CD4-positive, alpha-beta T cell (primary cell): Measurements from ENCODE around the gene GPC1. TPM values are rescaled to one million over a fixed set of nuclear protein-coding genes. Genes with fewer than 3 reads are reported as not detected.
"Not testable (repeated sequence)": the region's sequence is repeated elsewhere in the genome, so short reads cannot be mapped to it uniquely, and the experiment has no call there.

Experiments
- ATAC-seq: fragments of 200-7000 bp; cut with Tn5 transposase; one replicate; pipeline ENCODE4 v1.10.0; 2022; ENCODE audit warnings: mild to moderate bottlenecking; ENCODE audit not compliant: poor library complexity
- CTCF ChIA-PET: fragments of 350-600 bp; sonication (Branson Sonifier 250); formaldehyde crosslinking; loops from one replicate; lab custom pipeline; 2021; ENCODE audit warnings: antibody characterized with exemption, inconsistent platforms; lab: Charles Lee
- POLR2A ChIA-PET: fragments of 350-600 bp; sonication (Branson Sonifier 250); formaldehyde crosslinking; loops from one replicate; lab custom pipeline; 2021; ENCODE audit warnings: antibody characterized with exemption, inconsistent platforms; lab: Charles Lee
- DNase-seq, 14 experiments: peaks; one replicate each; pipeline ENCODE4 v3.0.0-alpha.2; 2013 to 2020; ENCODE audit warnings: mixed read lengths in 2 of 14
- H3K27ac ChIP-seq, 2 donors: one replicate each; pipeline versions ENCODE4 v1.5.1 to v1.7.0; 2013; ENCODE audit warnings: low read length in 2 of 2, low read depth in 1 of 2, mild to moderate bottlenecking in 1 of 2
- H3K27me3 ChIP-seq, 2 experiments: 1 replicate in 1 of 2; 2 replicates in 1 of 2; pipeline versions ENCODE4 v1.6.1 to v1.7.0; 2013; ENCODE audit warnings: low read length in 2 of 2, control low read depth in 1 of 2, mild to moderate bottlenecking in 1 of 2, moderate library complexity in 1 of 2; ENCODE audit not compliant: insufficient read depth in 2 of 2, control insufficient read depth in 1 of 2
- H3K36me3 ChIP-seq: one replicate; pipeline ENCODE4 v1.6.1; 2013; ENCODE audit warnings: low read length, control low read depth; ENCODE audit not compliant: insufficient read depth
- H3K4me1 ChIP-seq: one replicate; pipeline ENCODE4 v1.6.1; 2013; ENCODE audit warnings: low read length, control low read depth; ENCODE audit not compliant: insufficient read depth
- H3K4me3 ChIP-seq: one replicate; pipeline ENCODE4 v1.5.1; 2013; ENCODE audit warnings: mild to moderate bottlenecking, low read length, moderate library complexity
- H3K9me3 ChIP-seq, 2 experiments: 1 replicate in 1 of 2; 2 replicates in 1 of 2; pipeline versions ENCODE4 v1.6.1 to v1.7.0; 2013; ENCODE audit warnings: low read length in 2 of 2, mild to moderate bottlenecking in 2 of 2, control low read depth in 1 of 2, moderate library complexity in 1 of 2; ENCODE audit not compliant: control insufficient read depth in 1 of 2, insufficient read depth in 1 of 2
- H3K27ac Mint-ChIP-seq: one replicate; pipeline ENCODE4 v1.8.0; 2020; ENCODE audit warnings: mixed read lengths
- H3K27me3 Mint-ChIP-seq: one replicate; pipeline ENCODE4 v1.8.0; 2021; ENCODE audit warnings: mixed read lengths
- H3K36me3 Mint-ChIP-seq: one replicate; pipeline ENCODE4 v1.8.0; 2021; ENCODE audit warnings: low read depth, mixed read lengths
- H3K4me1 Mint-ChIP-seq: one replicate; pipeline ENCODE4 v1.8.0; 2021; ENCODE audit warnings: low read depth, mixed read lengths
- H3K4me3 Mint-ChIP-seq: one replicate; pipeline ENCODE4 v1.8.0; 2020; ENCODE audit warnings: mild to moderate bottlenecking, mixed read lengths
- H3K9me3 Mint-ChIP-seq: one replicate; pipeline ENCODE4 v1.8.0; 2020; ENCODE audit warnings: mixed read lengths
- intact Hi-C, 2 experiments: fragments of 100-400 bp; cut with DNase I in 1 of 2; cut with micrococcal nuclease in 1 of 2; formaldehyde crosslinking; loops; one replicate each; pipeline versions ENCODE4 v1.15.1 to v1.9.0; 2023 to 2025; cut with DNase I, micrococcal nuclease
- total RNA-seq, 174 experiments: library from RNA in 2 of 174; stranded (reverse) in 2 of 174; gene quantifications; one replicate each; pipeline ENCODE4 v1.2.3 and lab custom pipeline; 2021 to 2026
- TF ChIP-seq, protein P1 (sequence below): fragments of 200-600 bp; IDR thresholded peaks from one replicate; pipeline ENCODE4 v1.8.0; 2022; ENCODE audit warnings: antibody characterized with exemption, mild to moderate bottlenecking

Gene GPC1
- total RNA-seq, 2 experiments from 2014 or later = 0.58 to 0.98 TPM

DNA sequence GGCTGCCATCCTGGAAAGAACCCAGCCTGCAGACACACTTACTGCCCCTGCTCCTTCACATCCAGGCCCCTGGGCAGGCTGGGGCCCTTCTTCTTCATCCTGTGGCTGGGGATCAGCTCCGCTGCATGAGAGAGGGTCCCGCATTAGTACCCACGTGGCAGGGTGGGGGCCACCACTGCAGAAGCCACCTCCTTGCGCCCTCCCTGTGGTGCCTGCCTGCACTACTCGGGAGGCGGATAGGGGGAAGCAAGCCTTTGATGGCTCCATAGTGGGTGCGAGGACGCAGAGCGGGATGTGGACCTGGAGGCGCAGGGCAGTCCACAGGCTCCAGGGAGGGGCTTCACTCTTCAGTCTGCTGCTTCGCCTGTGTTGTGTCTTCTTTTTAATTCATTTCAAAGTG lies 46.7 kb downstream of the GPC1 start:
- no peaks in the 10 kb centered on the region for H3K27me3 Mint-ChIP-seq
- H3K4me3 ChIP-seq = no peak overlapping the region
- peaks cover 2 to 4% of the 10 kb centered on the region in 2 experiments for H3K9me3 ChIP-seq
- ATAC-seq = no peak
- peaks cover 38% of the 10 kb centered on the region for H3K36me3 Mint-ChIP-seq
- no peaks in the 10 kb centered on the region for H3K27me3 ChIP-seq
- intact Hi-C loops = no loop called here
- H3K4me1 Mint-ChIP-seq = no peaks in the 10 kb centered on the region
- POLR2A ChIA-PET = no interaction called here
- no peaks in the 10 kb centered on the region for H3K36me3 ChIP-seq
- DNase-seq = peak in 1 of 14 experiments; percentile 3
- H3K9me3 Mint-ChIP-seq = peaks cover 5% of the 10 kb centered on the region
- H3K27ac ChIP-seq = no peak overlapping the region
- no peak overlapping the region for H3K27ac Mint-ChIP-seq
- no peaks in the 10 kb centered on the region for H3K4me1 ChIP-seq
- no peak overlapping the region for H3K4me3 Mint-ChIP-seq
- CTCF ChIA-PET = no interaction called here
- TF ChIP-seq, protein P1, sequence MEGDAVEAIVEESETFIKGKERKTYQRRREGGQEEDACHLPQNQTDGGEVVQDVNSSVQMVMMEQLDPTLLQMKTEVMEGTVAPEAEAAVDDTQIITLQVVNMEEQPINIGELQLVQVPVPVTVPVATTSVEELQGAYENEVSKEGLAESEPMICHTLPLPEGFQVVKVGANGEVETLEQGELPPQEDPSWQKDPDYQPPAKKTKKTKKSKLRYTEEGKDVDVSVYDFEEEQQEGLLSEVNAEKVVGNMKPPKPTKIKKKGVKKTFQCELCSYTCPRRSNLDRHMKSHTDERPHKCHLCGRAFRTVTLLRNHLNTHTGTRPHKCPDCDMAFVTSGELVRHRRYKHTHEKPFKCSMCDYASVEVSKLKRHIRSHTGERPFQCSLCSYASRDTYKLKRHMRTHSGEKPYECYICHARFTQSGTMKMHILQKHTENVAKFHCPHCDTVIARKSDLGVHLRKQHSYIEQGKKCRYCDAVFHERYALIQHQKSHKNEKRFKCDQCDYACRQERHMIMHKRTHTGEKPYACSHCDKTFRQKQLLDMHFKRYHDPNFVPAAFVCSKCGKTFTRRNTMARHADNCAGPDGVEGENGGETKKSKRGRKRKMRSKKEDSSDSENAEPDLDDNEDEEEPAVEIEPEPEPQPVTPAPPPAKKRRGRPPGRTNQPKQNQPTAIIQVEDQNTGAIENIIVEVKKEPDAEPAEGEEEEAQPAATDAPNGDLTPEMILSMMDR = no peak

DNA sequence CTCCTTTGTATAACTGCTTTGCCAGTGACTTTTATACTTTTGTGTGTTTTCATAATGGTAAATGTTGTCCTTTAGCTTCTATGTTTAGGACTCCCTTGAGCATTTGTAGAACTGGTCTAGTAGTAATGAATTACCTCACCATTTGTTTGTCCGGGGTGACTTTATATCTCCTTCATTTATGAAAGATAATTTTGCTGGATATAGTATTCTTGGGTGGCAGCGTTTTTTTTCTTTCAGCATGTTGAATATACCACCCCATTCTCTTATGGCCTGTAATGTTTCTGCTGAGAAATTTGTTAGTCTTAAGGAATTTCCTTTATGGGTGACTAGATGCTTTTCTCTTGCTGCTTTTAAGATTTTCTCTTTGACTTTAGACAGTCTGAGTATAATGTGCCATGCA lies 56.0 kb downstream of the GPC1 start:
- intact Hi-C loops = no loop called here
- H3K4me3 ChIP-seq = no peak overlapping the region
- POLR2A ChIA-PET = no interaction called here
- Mint-ChIP-seq H3K4me1 (no peaks in the 10 kb centered on the region), H3K27ac (no peak overlapping the region), H3K27me3 (no peaks in the 10 kb centered on the region), H3K9me3 (peaks cover 25% of the 10 kb centered on the region), H3K4me3 (no peak overlapping the region), H3K36me3 (peaks cover 78% of the 10 kb centered on the region)
- peaks cover 24 to 43% of the 10 kb centered on the region in 2 experiments for H3K9me3 ChIP-seq
- CTCF ChIA-PET = no interaction called here
- no peak for ATAC-seq
- no peak overlapping the region for H3K27ac ChIP-seq
- TF ChIP-seq, protein P1 = no peak
- no peaks in the 10 kb centered on the region for H3K36me3 ChIP-seq
- H3K4me1 ChIP-seq = no peaks in the 10 kb centered on the region
- no peak for DNase-seq
- no peaks in the 10 kb centered on the region for H3K27me3 ChIP-seq

DNA sequence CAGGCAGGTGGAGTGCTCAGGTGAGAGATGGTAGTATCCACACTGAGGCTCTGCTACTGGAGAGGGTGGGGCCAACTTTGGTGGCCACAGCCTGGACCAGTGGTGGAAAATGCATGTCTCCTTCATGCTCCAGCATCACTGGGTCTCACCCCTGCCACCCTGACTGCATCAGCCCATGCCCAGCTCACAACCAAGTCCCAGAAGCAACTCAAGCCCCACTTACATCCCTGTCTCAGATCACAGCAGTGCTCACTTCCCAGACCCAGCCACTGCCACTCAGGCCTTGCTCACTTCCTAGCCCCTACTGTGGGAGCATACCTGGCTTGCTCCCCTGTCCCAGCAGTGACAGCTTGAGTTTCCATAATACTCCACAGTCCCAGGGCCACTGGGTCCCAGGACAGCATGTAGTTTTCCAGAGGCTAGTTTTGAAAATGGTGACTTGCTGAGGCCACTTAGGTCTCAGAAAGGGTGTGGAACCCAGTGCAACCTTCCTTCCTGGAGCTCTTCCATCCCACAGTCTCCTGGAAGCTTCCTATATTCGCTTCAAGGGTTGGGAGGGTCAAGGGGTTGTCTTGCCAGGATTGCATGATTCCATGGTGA lies 58.8 kb downstream of the GPC1 start:
- Mint-ChIP-seq H3K4me1 (no peaks in the 10 kb centered on the region), H3K36me3 (peaks cover 76% of the 10 kb centered on the region), H3K9me3 (peaks cover 17% of the 10 kb centered on the region), H3K27ac (no peak overlapping the region), H3K4me3 (no peak overlapping the region), H3K27me3 (no peaks in the 10 kb centered on the region)
- ATAC-seq = no peak
- TF ChIP-seq, protein P1 = no peak
- POLR2A ChIA-PET = no interaction called here
- Histone ChIP-seq H3K27me3 (no peaks in the 10 kb centered on the region), H3K9me3 (peaks cover 21% of the 10 kb centered on the region in 2 experiments), H3K36me3 (peaks cover 17% of the 10 kb centered on the region), H3K4me3 (no peak overlapping the region), H3K27ac (no peak overlapping the region), H3K4me1 (no peaks in the 10 kb centered on the region)
- intact Hi-C loops = no loop called here
- no peak for DNase-seq
- CTCF ChIA-PET = no interaction called here

DNA sequence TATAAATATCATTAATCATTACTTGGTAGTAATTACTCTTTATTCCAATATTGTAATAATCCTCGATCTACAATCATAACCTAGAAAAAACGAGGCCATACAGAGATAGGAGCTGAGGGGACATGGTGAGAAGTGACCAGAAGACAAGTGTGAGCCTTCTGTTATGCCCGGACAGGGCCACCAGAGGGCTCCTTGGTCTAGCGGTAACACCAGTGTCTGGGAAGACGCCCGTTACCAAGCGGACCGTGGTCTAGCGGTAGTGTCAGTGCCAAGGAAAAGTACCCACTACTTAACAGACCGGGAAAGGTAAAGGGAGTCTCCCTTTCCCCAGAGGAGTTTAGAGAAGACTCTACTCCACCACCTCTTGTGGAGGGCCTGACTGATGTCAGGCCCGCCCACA lies 59.5 kb downstream of the GPC1 start:
- H3K27ac ChIP-seq, H3K4me1 Mint-ChIP-seq, H3K27ac Mint-ChIP-seq, H3K27me3 ChIP-seq, POLR2A ChIA-PET, ATAC-seq, CTCF ChIA-PET, intact Hi-C loops, H3K4me3 ChIP-seq, H3K4me3 Mint-ChIP-seq, H3K4me1 ChIP-seq, H3K27me3 Mint-ChIP-seq: not testable (repeated sequence)
- Histone ChIP-seq H3K9me3 (peaks cover 15 to 21% of the 10 kb centered on the region in 2 experiments), H3K36me3 (peaks cover 20% of the 10 kb centered on the region)
- peak in 1 of 14 experiments; percentile 1 for DNase-seq
- Mint-ChIP-seq H3K36me3 (peaks cover 71% of the 10 kb centered on the region), H3K9me3 (peaks cover 14% of the 10 kb centered on the region)

DNA sequence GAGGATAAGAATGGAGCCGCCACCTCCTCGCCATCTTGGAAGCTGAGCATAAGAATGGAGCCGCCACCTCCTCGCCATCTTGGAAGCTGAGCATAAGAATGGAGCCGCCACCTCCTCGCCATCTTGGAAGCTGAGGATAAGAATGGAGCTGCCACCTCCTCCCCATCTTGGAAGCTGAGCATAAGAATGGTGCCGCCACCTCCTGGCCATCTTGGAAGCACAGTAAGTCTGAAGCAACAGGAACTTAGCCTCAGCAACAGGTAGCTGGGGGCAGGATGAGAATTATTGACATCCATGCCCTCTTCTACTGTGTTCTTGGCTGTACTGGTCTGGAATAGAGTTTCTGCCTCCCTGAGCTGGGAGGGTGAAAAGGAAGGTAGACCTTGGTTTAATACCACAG lies 61.6 kb downstream of the GPC1 start:
- DNase-seq, H3K4me3 ChIP-seq, H3K9me3 Mint-ChIP-seq, H3K4me1 ChIP-seq, H3K27ac Mint-ChIP-seq, H3K27me3 Mint-ChIP-seq, H3K27me3 ChIP-seq, ATAC-seq, intact Hi-C loops, H3K4me3 Mint-ChIP-seq, H3K27ac ChIP-seq, H3K4me1 Mint-ChIP-seq, CTCF ChIA-PET: not testable (repeated sequence)
- peaks cover 29% of the 10 kb centered on the region for H3K36me3 ChIP-seq
- peaks cover 65% of the 10 kb centered on the region for H3K36me3 Mint-ChIP-seq
- POLR2A ChIA-PET = interaction anchor here (0.7 kb wide), 1 partner anchor 469 kb away, joined by 3 read pairs; no protein-coding TSS in a partner anchor
- peaks cover 2 to 18% of the 10 kb centered on the region in 2 experiments for H3K9me3 ChIP-seq
